Measurements from ENCODE around the gene PNLIPRP3.
"Not testable (repeated sequence)": the region's sequence is repeated elsewhere in the genome, so short reads cannot be mapped to it uniquely, and the experiment has no call there.

Gene PNLIPRP3

DNA sequence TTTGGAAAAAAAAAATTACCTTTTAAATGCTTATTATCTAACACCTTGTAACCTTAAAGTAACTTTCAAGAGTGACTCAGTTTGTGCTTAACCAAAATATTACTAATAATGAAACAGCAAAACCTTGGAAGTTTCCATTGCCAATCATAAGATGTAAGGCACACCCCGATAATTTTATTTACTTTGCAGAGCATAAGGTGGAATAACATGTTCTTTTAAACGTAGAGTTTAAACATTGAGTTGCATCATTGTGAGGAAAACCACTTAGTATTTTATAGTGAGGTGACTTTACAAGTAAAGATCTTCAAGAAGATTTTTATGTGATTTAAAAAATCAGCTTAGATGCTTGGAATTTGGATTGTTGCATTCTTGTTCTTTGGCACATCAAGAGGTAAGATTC is at the start of gene PNLIPRP3:
PNLIPRP3 (plus strand) TSS at position 177 of the 400 bp plus-strand sequence; CDS start at position 343, 166 bp downstream.
- DNase-seq: no peak

DNA sequence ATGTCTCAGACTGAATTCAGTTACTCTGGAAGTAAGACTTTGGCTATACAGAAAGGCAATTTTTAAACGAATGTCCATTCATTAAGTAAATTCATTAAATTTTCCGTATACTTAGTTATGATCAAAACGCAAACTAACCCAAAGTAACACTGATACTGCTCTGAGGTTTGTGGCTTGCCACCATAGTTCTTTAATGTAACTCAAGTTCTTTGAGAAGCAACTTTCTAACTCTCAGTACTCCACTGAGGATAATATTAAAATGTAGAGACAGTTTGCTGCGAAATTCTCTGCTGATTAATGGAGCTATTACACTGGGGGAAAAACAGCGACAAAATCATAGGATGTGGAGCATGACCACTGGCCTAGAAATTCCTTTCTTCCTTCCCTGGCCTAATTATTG is 45.4 kb upstream of the PNLIPRP3 start:
- no peak for DNase-seq

DNA sequence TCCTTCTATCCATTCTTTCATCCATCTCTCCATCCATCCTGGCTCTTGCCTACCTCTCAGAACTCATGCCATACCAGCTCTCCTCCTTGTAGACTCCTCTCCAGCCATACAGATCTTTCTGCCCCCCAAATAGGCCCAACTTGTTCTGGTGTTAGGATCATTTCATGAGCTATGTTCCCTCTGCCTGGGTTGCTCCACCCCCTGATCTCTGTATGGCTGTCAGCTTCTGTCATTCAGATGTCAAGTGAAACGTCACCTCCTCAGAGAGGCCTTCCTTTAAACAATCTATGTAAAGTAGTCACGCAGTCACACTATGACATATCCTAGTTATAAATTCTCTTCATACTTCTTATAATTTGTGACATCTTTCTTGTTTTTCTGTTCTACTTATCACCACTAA is 42.3 kb upstream of the PNLIPRP3 start:
- DNase-seq: no peak

DNA sequence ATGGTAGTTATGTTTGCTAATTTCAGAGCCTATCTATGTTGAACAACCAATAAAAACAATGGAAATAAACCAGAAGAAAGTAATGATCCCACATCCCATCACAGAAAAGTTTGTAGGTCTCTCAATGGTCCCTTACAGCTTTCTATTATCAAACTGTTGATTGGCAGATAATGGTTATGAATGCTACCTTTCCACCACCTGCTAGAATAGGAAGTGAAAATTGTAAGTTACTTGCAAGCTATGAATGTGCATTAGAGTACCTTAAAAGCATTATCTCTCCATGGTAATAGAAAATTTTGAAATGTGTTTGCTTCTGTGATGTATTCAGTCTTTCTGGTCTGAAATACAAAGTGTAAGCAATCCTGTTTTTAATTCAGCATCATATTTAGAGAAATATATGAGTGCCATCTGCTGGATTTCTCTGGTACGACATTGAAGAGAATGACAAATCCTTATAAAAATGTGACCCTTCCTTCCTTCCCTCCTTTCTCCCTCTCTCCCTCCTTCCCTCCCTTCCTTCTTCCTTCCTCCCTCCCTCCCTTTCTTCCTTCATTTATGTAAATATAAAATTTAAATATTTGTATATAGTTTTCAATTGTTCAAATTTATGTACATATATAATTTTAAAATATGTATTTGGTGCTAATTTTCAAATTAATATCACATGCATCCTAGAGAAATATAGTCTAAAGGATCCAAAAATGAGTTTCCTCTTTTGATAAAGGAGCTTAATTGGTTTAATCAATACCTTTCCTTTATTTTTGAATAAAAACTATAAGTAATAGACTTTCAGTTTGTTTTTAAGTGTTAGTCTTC is 41.4 kb upstream of the PNLIPRP3 start:
- DNase-seq: peak; percentile 44

DNA sequence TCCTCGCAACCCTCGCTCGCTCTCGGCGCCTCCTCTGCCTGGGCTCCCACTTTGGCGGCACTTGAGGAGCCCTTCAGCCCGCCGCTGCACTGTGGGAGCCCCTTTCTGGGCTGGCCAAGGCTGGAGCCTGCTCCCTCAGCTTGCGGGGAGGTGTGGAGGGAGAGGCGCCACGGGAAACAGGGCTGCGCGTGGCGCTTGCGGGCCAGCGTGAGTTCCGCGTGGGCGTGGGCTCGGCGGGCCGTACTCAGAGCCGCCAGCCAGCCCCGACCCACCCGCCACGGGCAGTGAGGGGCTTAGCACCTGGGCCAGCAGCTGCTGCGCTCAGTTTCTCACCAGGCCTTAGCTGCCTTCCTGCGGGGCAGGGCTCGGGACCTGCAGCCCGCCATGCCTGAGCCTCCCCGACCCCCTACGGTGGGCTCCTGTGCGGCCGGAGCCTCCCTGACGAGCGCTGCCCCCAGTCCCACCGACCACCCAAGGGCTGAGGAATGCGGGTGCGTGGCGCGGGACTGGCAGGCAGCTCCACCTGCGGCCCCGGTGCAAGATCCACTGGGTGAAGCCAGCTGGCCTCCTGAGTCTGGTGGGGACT is 34.3 kb upstream of the PNLIPRP3 start:
- not testable (repeated sequence) for DNase-seq

DNA sequence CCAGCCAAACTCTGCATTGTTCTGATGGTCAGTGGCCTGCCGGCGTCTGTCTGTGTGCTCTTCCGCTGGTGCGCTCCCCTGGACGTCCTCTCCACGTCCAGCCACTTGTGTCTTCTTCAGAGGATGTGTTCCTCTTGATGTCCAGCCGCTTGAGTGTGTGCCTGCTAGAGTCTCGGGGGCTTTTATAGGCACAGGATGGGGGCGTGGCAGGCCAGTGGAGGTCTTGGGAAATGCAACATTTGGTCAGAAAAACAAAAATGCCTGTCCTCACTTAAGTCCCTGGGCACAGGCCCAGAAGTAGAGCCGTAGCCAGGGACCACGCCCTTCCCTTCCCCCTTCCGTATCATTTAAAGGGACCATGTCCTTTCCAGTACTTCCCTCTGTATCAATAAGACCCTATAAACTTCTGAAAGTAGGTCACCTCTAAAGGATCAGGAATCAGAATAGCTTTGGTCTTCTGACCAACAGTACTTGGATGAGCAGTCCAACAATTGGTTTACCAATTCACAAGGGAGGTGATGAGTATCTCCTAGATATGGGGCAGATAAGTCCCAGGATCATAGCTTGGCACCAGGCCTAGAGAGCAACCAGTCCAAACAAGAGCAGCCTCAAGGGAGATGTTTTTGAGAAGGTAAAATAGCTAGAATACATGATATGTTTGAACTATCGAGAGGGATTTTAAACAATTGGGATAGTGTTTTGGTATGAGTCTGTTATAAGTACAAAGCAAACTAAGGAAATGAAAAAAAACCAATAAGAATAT is 32.2 kb upstream of the PNLIPRP3 start:
- DNase-seq: no peak

DNA sequence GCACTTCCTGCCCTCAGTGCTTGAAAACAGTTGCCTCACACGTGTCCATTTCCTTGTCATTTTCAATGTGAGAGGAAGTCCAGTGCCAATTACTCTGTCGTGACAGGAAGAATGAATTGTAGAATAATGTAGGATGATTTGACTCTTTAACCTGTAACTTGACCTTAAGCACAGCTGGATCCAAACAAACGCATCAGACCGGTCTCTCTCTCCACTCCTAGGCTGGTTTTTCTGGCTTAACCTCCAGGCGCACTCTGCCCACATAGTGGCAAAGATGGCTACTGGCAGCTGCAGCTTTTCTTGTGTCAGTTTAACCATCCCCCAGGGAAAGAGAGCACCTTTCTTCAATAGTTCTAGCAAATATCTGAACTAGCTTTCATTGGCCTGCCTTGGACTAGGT is 29.4 kb upstream of the PNLIPRP3 start:
- no peak for DNase-seq

DNA sequence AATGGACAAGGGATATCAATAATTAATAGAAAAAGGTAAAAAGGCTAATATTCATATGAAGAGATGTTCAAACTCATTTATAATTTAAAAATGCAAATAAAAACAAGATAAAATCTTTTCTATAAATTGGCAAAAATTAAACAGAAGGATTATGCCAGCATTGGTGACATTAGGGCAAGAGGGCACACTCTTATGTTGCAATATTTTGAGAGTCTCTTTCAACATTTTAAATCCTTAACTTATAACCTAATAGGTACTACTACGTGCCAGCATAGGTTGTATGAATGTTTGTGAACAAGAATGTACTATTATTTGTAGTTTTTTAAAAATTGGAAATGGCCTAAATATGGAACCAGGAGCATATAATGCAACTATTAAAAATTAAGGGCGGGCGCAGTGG is 24.8 kb upstream of the PNLIPRP3 start:
- no peak for DNase-seq

DNA sequence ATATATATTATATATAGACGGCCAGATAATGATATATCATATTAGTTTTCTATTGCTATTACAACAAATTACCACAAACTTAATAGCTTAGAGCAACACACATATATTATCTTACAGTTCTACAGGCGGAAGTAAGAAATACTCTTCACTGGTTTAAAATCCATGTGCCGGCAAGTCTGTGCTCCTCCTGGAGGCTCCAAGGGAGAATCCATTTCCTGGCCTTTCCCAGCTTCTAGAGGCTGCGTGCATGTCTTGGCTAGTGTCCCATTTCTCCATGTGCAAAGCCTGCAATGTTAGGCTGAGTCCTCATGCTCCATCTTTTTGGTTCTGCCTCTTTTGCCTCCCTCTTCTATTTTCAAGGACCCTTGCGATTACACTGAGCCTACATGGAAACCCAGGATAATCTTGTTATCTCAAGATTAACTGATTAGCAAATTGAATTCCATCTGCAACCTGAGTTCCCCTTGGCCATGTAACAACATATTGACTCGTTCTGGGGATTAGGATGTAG is 23.9 kb upstream of the PNLIPRP3 start:
- DNase-seq: no peak

DNA sequence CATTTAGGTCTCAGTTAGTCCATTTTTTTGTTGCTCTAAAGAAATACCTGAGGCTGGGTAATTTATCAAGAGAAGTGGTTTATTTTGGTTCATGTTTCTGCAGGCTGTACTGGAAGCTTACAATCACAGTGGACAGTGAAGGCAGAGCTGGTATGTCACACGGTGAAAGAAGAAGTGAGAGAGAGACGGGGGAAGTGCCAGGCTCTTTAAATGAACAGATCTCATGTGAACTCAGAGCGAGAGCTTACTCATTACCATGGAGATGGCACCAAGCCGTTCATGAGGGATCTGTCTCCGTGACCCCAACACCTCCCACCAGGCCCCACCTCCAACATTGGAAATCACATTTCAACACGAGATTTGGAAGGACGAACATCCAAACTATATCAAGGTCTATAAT is 18.9 kb upstream of the PNLIPRP3 start:
- no peak for DNase-seq

DNA sequence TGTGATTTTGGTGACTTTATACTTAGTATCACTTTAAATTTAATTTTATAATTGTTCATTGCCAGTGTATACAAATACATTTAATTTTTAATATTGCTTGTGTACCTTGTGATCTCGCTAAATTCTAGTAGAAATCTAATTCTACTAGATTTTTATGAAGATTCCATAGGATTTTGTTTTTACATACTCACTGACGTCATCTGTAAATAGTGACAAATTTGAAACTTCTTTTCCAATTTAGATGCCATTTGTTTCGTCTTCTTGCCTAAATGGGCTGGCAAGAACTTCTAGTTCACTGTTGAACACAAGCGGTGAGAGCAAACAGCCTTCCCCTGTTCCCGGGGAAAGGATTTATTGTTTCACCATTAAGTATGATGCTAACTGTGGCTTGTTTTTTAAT is 17.3 kb upstream of the PNLIPRP3 start:
- DNase-seq: no peak

DNA sequence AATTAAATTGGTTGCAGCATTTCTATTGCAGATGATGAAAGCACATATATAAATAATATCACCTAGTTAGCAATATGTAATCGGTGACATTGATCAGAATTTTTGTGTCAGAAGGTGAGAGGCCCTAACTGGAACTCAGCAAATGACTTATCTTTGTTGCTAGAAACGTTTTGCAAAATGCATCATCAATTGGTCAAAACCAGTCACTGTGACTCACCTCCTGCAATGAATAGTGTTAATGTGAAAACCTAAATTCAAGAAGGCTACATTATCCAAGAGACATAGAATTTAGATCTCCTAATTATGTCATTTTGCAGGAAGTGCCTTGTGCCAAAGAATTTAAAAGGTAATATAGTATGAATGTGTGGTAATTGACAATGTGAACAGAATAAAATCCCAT is 9.8 kb upstream of the PNLIPRP3 start:
- no peak for DNase-seq

DNA sequence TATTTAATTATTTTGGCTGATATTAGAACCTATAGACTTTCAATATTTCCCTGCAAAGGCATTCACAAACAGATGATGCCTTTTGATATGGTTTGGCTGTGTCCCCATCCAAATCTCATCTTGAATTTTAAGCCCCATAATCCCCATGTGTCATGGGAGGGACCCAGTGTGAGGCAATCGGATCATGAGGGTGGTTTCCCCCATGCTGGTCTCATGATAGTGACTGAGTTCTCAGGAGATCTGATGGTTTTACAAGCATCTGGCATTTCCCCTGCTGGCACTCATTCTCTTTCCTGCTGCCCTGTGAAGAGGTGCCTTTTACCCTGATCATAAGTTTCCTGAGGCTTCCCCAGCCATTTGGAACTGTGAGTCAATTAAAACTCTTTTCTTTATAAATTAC is 9.3 kb upstream of the PNLIPRP3 start:
- DNase-seq: no peak

DNA sequence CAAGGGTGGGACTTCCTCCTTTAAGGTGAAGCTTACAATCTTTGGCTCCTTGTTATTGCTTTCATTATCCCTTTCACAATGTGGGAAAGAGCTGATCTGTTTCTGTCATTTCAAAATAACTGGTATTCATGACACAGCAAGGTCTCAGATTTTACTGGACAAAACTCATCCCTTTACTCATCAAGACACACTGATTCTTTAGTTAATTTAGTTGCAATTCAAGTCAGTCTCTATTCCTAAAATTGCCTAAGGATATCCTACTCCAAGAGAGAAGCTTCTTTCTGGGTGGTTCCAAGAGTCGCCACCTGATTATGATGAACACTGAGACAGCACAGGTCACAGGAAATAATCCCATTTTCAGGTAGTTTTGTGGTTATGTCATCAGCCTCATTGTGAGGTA is 5.8 kb upstream of the PNLIPRP3 start:
- no peak for DNase-seq

DNA sequence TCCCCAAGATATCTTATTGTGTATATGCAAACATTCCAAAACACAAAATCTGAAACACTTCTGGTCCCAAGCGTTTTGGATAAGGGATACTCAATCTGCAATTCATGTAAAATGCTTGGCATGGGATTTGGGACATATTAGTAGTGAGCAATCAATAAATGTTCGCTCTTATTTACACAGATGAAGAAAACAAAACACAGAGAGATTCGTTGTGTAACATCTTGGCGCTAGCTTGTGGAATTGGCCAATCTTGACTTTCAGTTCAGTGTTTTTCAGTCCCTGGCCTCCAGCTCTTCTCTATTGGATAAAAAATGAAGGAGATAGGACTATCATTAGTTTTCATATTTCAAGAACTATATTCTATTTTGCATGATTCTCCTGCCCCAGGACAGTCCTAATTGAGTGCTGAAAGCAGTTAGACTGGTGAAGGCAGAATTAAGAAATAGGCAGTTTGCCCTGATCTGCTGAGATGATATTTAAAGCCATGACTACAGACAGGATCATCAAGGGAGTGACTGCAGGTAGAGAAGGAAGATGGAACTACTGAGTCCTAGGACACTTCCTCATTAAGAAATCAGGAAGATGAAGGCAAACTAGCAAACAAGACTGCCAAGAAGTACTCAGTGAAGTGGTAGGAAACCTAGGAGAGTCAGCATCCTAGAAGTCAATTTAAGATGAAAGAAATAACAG is 1.8 kb downstream of the PNLIPRP3 start:
- no peak for DNase-seq

DNA sequence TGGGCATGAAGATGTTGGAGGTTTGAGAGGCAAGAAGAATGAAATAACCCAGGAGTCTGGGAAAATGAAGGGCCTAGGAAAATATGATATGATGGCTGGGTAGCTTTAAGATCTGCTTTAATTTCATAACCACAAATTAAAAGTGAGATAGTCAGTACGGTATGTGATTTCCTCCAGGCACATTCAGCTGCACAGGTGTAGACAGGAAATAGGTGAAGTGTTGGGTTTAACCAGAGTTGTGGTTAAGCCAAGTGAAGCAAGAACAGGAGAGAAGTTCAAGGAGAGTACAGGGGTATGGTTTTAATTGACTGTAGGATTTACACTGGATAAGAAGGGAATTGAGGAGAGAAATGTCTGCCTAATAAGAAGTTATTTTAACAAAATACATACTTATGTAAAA is 2.6 kb downstream of the PNLIPRP3 start:
- no peak for DNase-seq

DNA sequence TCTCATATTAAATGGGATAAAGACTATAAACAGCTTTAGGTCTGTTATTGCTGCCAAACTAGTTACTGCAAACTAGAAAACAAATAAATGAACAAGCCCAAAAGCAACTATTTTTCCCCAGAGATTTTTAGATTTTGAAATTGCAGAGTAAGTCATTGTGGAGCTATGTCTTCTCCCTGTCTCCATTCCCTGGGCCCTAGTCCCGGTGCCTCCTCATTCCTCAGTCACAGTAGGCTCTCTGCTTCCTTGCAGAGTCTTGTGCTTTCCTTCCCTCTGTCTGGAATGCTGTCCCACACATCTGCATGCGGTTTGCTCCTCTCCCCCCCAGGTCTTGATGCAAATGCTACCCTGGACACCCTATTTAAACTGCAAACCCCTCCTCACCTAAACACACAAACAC is 4.0 kb downstream of the PNLIPRP3 start:
- DNase-seq: no peak

DNA sequence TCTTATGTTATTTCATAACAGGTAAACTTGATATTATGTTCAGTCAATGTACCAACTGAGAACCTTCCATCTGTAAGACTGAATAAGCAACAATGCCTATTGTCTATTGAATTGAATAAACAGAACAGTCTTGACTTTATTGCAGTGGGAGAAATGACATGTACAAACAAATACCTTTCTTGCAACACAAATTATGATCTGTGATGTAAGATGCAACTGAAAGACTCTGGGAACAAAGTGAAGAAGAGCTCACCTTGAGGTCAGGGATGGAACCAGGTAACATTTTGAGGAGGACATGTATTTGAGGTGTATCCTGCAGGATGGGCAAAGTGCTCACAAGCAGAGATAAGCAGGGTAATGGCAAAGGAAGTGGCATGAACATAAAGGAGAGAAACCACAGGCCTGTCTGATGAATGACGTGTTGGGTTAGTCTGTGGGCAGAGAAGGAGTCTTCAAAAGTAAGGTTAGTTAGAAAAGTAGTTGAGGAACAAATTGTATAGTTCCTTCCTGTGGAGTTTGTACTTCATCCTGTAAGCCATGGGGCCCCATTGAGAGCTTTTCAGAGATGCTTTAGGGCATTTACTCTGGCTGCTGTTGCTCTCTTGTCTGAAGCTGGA is 9.5 kb downstream of the PNLIPRP3 start:
- DNase-seq: peak; percentile 3

DNA sequence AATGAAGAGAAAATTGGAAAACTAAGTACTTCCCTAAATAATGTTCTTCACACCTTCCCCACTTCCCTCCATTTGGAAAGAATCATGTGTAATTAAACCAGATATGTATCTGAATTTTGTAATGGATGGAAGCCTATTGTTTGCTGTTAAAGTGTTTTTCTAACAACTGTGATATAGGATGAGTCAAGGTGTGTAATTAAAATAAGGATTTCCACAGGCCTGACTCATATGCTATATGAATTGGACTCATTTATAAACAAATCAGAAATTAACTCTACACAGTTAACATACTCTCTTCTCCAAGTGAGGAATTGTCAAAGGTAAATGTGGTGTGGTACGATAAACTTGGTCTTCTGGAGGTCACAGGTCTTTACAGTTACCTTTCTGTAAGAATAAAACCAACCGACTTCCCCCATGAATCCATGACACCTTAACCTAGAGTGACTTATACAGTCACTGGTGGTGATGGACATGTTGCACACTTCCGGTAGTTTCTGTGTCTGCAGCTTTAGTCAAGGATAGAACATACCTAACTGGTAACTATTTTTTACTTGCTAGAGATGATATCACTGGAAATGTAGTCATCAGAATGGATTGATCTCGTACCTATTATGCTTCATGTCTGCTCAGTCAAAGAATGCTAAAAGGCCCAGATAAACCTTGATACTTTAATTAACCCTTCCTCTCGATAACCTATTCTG is 12.8 kb downstream of the PNLIPRP3 start:
- no peak for DNase-seq

DNA sequence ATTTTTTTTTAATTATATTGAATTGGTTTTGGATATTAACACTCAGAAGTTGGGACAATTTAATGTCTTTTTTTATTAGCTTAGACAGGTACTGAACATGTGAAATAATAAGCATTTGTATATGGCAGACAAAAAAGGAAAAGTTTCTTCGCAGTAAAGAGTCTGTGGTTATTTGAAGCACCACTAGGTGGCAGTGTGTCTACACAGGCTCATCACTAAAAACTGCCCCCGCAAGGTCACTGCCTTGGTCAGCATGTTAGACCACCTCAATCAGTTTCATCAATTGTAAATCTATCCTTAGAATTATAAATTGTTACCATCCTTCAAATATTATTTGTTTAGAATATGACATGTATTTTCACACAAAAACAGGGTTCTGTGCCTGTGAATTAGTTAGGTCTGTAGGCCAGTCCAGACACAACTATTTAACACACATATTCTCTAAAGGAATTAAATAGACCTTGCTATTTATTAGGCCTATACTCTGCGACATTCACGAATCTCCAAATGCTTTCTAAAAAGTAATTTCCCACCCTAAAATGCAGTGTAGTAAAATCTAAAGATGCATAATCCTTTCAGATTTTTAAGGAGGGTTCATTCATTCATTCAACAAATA is 17.0 kb downstream of the PNLIPRP3 start:
- DNase-seq: peak; percentile 71

DNA sequence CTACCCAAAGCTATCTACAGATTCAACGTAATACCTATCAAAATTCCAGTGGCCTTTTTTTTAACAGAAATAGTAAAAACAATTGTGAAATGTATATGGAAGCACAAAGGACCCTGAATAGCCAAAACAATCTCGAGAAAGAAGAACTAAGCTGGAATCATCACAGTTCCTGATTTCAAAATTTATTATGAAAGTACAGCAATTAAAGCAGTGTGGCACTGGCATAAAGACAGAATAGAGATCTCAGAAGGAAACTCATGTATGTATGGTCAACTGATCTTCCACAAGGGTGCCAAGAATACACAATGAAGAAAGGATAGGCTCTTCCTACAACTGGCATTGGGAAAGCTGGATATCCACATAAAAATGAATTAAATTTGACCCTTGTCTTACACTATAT is 23.2 kb downstream of the PNLIPRP3 start:
- DNase-seq: peak; percentile 16
